ENCODE measurements around the gene GLRX2. TPM values are rescaled to one million over a fixed set of nuclear protein-coding genes. Genes with fewer than 3 reads are reported as not detected.
A peak's percentile ranks its signal among the peaks of the same experiment; 100 is the strongest.
"Not testable (repeated sequence)": the region's sequence is repeated elsewhere in the genome, so short reads cannot be mapped to it uniquely, and the experiment has no call there.

GLRX2 gene
- polyA plus RNA-seq, 10 donors, result 13.9 to 17.8 (median 15.6) TPM

DNA sequence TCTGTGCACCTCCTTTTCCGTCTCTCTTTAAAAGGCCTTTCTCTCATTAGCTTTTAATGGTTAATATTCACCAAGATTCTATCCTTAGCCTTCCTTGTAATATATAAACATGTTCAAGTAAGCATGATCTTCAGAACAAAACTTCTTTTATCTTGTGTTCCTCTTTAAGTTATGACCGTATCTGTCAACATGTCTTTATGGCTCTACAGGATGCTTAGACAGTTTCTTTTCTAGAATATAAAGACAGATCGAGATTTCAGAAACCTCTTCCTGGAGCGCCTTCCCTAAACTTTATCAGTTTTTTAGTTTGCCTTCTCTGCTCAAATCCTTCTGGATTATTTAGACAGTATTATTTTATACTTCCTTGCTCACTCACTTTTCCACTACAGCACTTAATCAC, 38.6 kb downstream of the GLRX2 start:
- no peak for DNase-seq

DNA sequence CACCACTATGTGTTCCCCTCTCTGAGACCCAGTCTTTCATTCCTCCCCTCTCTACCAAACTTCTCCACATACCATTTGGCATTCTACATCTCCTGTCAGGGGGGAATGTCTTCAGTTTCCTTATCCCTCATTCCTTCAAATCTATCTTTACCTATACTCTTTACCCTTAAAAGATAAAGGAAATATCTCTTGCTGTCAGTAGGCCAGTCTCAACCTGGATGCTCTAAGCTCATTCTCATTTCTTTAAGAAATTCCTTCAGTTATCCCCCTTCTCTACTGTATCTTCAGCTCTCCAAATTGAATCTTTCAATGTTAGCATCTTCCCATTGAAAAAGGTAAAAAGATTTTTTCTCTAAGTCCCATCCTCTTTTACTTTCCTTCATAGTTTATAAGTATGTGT, 39.3 kb downstream of the GLRX2 start:
- no peak for DNase-seq

DNA sequence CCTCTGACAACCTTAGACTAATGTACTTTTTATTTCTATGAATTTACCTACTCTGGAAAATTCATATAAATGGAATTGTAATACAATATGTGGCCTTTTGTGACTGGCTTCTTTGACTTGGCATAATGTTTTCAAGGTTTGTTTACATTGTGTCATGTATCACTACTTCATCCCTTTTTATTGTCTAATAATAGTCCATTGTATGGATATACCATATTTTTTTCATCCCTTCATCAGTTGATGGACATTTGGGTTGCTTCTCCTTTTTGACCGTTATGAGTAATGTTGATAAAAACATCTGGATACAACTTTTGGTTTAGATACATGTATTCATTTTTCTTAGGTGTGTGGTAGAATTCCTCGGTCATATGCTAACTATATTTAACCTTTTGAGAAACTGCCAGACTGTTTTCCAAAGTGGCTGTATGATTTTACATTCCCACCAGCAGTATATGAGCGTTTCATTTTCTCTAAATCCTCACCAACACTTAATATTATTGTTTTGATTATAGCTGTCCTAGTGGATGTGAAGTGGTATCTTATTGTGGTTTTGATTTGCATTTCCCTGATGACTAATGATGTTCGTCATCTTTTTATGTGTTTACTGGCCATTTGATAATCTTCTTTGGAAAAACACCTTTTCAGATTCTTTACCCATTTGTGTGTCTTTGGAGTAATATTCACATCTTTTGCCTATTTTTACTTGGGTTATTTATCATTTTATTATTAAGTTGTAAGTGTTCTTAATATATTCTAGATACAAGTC, 42.3 kb downstream of the GLRX2 start:
- no peak for DNase-seq

DNA sequence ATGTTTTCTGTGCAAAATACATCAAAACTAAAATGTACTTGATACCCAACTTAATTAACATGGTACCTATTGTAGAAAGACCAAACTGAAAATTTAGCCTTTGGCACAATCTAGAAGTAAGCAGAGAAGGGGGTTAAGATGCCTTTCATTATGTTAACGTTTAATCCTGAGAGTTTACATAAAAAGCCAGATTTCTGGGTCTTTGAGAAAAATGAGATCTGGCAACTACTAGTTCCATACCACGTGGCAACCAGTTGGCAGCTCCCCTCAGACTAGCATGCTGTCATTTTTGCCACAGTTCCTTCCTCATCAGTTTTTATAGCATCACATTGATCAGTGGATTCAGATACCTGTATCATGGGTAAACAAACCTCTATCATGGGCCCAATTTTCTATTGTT, 44.3 kb downstream of the GLRX2 start:
- peak in 2 of 3 donors; percentile 4 to 21 for DNase-seq

- DNase-seq, result peak in 1 of 3 donors; percentile 5
Observed at GRCh38 chr1:193060406-193060805, 44.8 kb downstream of the GLRX2 start.

DNA sequence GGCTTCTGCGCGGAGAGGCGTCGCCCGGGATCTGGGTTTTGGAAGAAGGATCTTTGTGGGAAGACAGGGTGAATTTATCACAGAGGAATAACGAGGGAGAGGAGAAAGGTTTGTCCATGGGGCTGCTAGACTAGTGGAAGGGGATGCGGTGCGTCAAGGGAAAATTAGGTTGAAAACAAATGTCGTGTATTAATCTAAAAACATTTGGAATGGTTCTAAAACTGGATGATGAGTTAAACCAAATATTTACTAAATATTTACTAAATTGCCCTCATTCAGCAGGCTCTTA, 45.2 kb downstream of the GLRX2 start:
- no peak for DNase-seq

DNA sequence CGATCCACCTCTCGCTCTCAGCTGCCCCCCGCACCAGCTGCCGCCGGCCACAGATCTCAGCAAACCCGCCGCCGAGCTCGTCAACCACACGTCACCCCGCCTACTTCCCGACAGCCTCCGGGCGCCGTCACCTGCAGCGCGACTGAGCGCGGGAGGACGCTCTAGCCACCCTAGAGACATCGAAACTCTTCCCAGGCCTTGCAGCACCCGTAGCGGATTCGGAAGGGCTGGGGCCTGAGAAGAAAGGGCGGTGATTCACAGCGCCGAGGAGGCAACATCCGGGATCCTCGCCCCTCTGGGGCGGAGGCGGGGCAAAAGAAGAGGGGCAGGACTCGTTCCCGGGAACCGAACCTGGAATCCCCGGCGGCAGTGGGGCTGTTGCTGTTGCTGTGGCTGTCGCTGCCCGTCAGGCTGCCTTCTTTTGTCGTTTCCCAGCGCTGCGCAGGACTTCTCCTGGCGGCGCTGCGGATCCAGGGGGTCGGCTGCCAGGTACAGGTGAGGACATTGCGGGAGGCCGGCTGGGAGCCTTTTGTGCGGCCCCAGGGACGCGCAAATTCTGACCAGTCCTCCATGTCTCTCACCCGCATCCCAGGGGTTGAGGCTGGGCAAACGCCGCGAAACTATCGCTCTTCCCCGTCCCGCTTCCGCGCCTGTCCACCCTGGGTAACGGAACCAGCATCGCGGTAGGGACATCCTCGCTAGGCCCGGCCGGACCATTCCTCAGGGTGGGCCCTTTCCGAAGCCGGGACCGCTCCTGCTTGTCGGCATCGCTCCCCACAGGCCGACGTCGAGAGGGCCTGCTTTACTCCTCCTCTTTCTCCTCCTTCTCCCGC, 45.7 kb downstream of the GLRX2 start, which contains the start of the genes RO60 and UCHL5:
TSS of gene RO60 (plus strand) at position 331 of the 833 bp plus-strand sequence. CDS start 9,443 bp downstream, outside the sequence.
TSS of gene UCHL5 (minus strand) at position 79 of the 833 bp plus-strand sequence. CDS start 100 bp downstream, outside the sequence.
- peak; percentile 98 for DNase-seq

GRCh38 chr1:193058529-193059281, 46.5 kb downstream of the GLRX2 start:
- DNase-seq, result peak; percentile 19 to 77 (median 48)

- DNase-seq, result no peak
Observed at GRCh38 chr1:193054169-193054675, 51.0 kb downstream of the GLRX2 start.

GRCh38 chr1:193048913-193049312, 56.3 kb downstream of the GLRX2 start:
- not testable (repeated sequence) for DNase-seq

Other genes with a start within 250 kb of the GLRX2 start
- gene UCHL5, start 46.1 kb downstream of the GLRX2 start, polyA plus RNA-seq (ENCODE audit: insufficient read length in 10 of 10), result 10 to 100 TPM; 33.3 to 46.8 (median 38.1) TPM
- gene RO60, start 45.8 kb downstream of the GLRX2 start, polyA plus RNA-seq (ENCODE audit: insufficient read length in 10 of 10), result 10 to 100 TPM; 22.2 to 32.5 (median 26.4) TPM
- gene CDC73, start 16.6 kb upstream of the GLRX2 start, polyA plus RNA-seq (ENCODE audit: insufficient read length in 10 of 10), result 10 to 100 TPM; 22.8 to 34.4 (median 28.5) TPM
- 10 to 100 TPM in 6 of 10 donors, 1 to 10 TPM in 4; 5.7 to 18.4 (median 10.5) TPM for gene B3GALT2, start 81.2 kb upstream of the GLRX2 start, polyA plus RNA-seq (ENCODE audit: insufficient read length in 10 of 10)

Measured in muscle of back (tissue), 11 donors.